ENCODE results near the gene SF3B1. TPM values are rescaled to one million over a fixed set of nuclear protein-coding genes. Genes with fewer than 3 reads are reported as not detected.
"Not testable (repeated sequence)": the region's sequence is repeated elsewhere in the genome, so short reads cannot be mapped to it uniquely, and the experiment has no call there.

Gene SF3B1
- total RNA-seq, 2 experiments from 2014 or later, result 266 to 267 TPM

GRCh38 chr2:197453914-197454398, 19.1 kb upstream of the SF3B1 start:
- DNase-seq (no peak), ATAC-seq (no peak)
- Mint-ChIP-seq H3K36me3 (ENCODE audit: low read depth) (peaks cover 12% of the 10 kb centered on the region), H3K9me3 (ENCODE audit: insufficient read depth) (no peaks in the 10 kb centered on the region), H3K27me3 (ENCODE audit: low read depth) (no peaks in the 10 kb centered on the region), H3K4me1 (ENCODE audit: low read depth) (peaks cover 38% of the 10 kb centered on the region), H3K4me3 (peak overlapping the region; percentile 96), H3K27ac (peak overlapping the region; percentile 100)
- POLR2A ChIA-PET, result interaction anchor here (1.2 to 6.3 kb wide), 4 partner anchors 9 to 44 kb away, joined by 6 to 143 read pairs (median 20); partner anchors contain the start of genes HSPD1, HSPE1 and SF3B1
- CTCF ChIA-PET, result interaction anchor here (1.2 to 1.5 kb wide), 2 partner anchors 10 to 19 kb away, joined by 4 to 5 read pairs; partner anchors contain the start of gene SF3B1

GRCh38 chr2:197453123-197453913, 18.5 kb upstream of the SF3B1 start, which contains the start of gene COQ10B:
Gene COQ10B (plus strand): TSS chr2:197453552. CDS start chr2:197453561, 9 bp downstream.
- Mint-ChIP-seq H3K9me3 (ENCODE audit: insufficient read depth) (no peaks in the 10 kb centered on the region), H3K27ac (peak within 1 kb of the TSS; percentile 100), H3K27me3 (ENCODE audit: low read depth) (no peaks in the 10 kb centered on the region), H3K36me3 (ENCODE audit: low read depth) (peaks cover 12% of the 10 kb centered on the region), H3K4me1 (ENCODE audit: low read depth) (peaks cover 37% of the 10 kb centered on the region), H3K4me3 (peak within 1 kb of the TSS; percentile 96)
- ChIA-PET CTCF (interaction anchor here (0.7 to 1.5 kb wide), 7 partner anchors 10 to 340 kb away, joined by 3 to 6 read pairs (median 4); partner anchors contain the start of gene SF3B1), POLR2A (interaction anchor here (0.6 to 6.3 kb wide), 17 partner anchors 9 to 1690 kb away, joined by 3 to 143 read pairs (median 4); partner anchors contain the start of genes GTF3C3, HSPD1, HSPE1 and SF3B1)
- DNase-seq (peak; percentile 99), ATAC-seq (peak; percentile 95)

GRCh38 chr2:197452754-197453122, 17.9 kb upstream of the SF3B1 start:
- DNase-seq (no peak), ATAC-seq (no peak)
- CTCF ChIA-PET, result interaction anchor here (0.7 to 1.5 kb wide), 6 partner anchors 10 to 313 kb away, joined by 3 to 6 read pairs (median 4); partner anchors contain the start of gene SF3B1
- Mint-ChIP-seq H3K27me3 (ENCODE audit: low read depth) (no peaks in the 10 kb centered on the region), H3K27ac (peak overlapping the region; percentile 100), H3K4me1 (ENCODE audit: low read depth) (peaks cover 33% of the 10 kb centered on the region), H3K36me3 (ENCODE audit: low read depth) (peaks cover 12% of the 10 kb centered on the region), H3K9me3 (ENCODE audit: insufficient read depth) (no peaks in the 10 kb centered on the region), H3K4me3 (peak overlapping the region; percentile 96)
- POLR2A ChIA-PET, result interaction anchor here (0.6 to 6.3 kb wide), 16 partner anchors 8 to 824 kb away, joined by 3 to 143 read pairs (median 4); partner anchors contain the start of genes GTF3C3, HSPD1, HSPE1 and SF3B1

GRCh38 chr2:197450935-197451358, 16.1 kb upstream of the SF3B1 start:
- not testable (repeated sequence) for H3K27ac Mint-ChIP-seq

GRCh38 chr2:197450465-197450864, 15.6 kb upstream of the SF3B1 start:
- no peak overlapping the region for H3K27ac Mint-ChIP-seq
- POLR2A ChIA-PET, result interaction anchor here (0.6 to 6.3 kb wide), 5 partner anchors 7 to 65 kb away, joined by 3 to 143 read pairs (median 5); partner anchors contain the start of genes HSPD1, HSPE1, MOB4 and SF3B1
- H3K4me1 Mint-ChIP-seq (ENCODE audit: low read depth), result peaks cover 23% of the 10 kb centered on the region
- H3K4me3 Mint-ChIP-seq, result no peak overlapping the region
- CTCF ChIA-PET, result interaction anchor here (1.0 to 2.1 kb wide), 2 partner anchors 10 to 14 kb away, joined by 3 to 9 read pairs; no protein-coding TSS in a partner anchor
- H3K36me3 Mint-ChIP-seq (ENCODE audit: low read depth), result peaks cover 4% of the 10 kb centered on the region
- DNase-seq, result no peak
- no peak for ATAC-seq
- H3K9me3 Mint-ChIP-seq (ENCODE audit: insufficient read depth), result no peaks in the 10 kb centered on the region
- H3K27me3 Mint-ChIP-seq (ENCODE audit: low read depth), result no peaks in the 10 kb centered on the region

More at GRCh38 chr2:197450935-197451358, 16.1 kb upstream of the SF3B1 start:
- H3K4me3 Mint-ChIP-seq; H3K27me3 Mint-ChIP-seq (ENCODE audit: low read depth); ATAC-seq; DNase-seq; H3K9me3 Mint-ChIP-seq (ENCODE audit: insufficient read depth); H3K36me3 Mint-ChIP-seq (ENCODE audit: low read depth): not testable (repeated sequence)
- ChIA-PET CTCF (interaction anchor here (1.0 to 2.1 kb wide), 2 partner anchors 11 to 14 kb away, joined by 3 to 9 read pairs; no protein-coding TSS in a partner anchor), POLR2A (interaction anchor here (0.6 to 6.3 kb wide), 5 partner anchors 8 to 65 kb away, joined by 3 to 143 read pairs (median 5); partner anchors contain the start of genes HSPD1, HSPE1, MOB4 and SF3B1)
- H3K4me1 Mint-ChIP-seq (ENCODE audit: low read depth), result peaks cover 27% of the 10 kb centered on the region

GRCh38 chr2:197446844-197447243, 12.0 kb upstream of the SF3B1 start:
- no peak for DNase-seq
- CTCF ChIA-PET, result no interaction called here
- POLR2A ChIA-PET, result no interaction called here
- ATAC-seq, result no peak
- Mint-ChIP-seq H3K36me3 (ENCODE audit: low read depth) (no peaks in the 10 kb centered on the region), H3K4me1 (ENCODE audit: low read depth) (peaks cover 9% of the 10 kb centered on the region), H3K27me3 (ENCODE audit: low read depth) (no peaks in the 10 kb centered on the region), H3K4me3 (no peak overlapping the region), H3K9me3 (ENCODE audit: insufficient read depth) (no peaks in the 10 kb centered on the region), H3K27ac (no peak overlapping the region)

GRCh38 chr2:197445746-197446145, 10.9 kb upstream of the SF3B1 start:
- Mint-ChIP-seq H3K9me3 (ENCODE audit: insufficient read depth) (no peaks in the 10 kb centered on the region), H3K27me3 (ENCODE audit: low read depth) (no peaks in the 10 kb centered on the region), H3K4me3 (no peak overlapping the region), H3K27ac (no peak overlapping the region), H3K4me1 (ENCODE audit: low read depth) (no peaks in the 10 kb centered on the region), H3K36me3 (ENCODE audit: low read depth) (no peaks in the 10 kb centered on the region)
- no peak for DNase-seq
- CTCF ChIA-PET, result no interaction called here
- POLR2A ChIA-PET, result no interaction called here
- no peak for ATAC-seq

- DNase-seq (no peak), ATAC-seq (no peak)
- no peaks in the 10 kb centered on the region for H3K9me3 Mint-ChIP-seq (ENCODE audit: insufficient read depth)
- H3K4me3 Mint-ChIP-seq, result no peak overlapping the region
- H3K27ac Mint-ChIP-seq, result no peak overlapping the region
- no peaks in the 10 kb centered on the region for H3K27me3 Mint-ChIP-seq (ENCODE audit: low read depth)
- H3K36me3 Mint-ChIP-seq (ENCODE audit: low read depth), result no peaks in the 10 kb centered on the region
- ChIA-PET CTCF (interaction anchor here (1.5 kb wide), 1 partner anchor 10 kb away, joined by 5 read pairs; no protein-coding TSS in a partner anchor), POLR2A (interaction anchor here (1.1 to 1.6 kb wide), 2 partner anchors 8 to 10 kb away, joined by 3 to 8 read pairs; no protein-coding TSS in a partner anchor)
- H3K4me1 Mint-ChIP-seq (ENCODE audit: low read depth), result no peaks in the 10 kb centered on the region
Measured at GRCh38 chr2:197442857-197443256, 8.0 kb upstream of the SF3B1 start.

- ChIA-PET POLR2A (interaction anchor here (0.8 to 9.4 kb wide), 3 partner anchors 14 to 62 kb away, joined by 3 to 143 read pairs (median 4); partner anchors contain the start of genes COQ10B, HSPD1 and HSPE1), CTCF (interaction anchor here (2.2 kb wide), 1 partner anchor 13 kb away, joined by 9 read pairs; no protein-coding TSS in a partner anchor)
- Mint-ChIP-seq H3K27ac (no peak overlapping the region), H3K4me1 (ENCODE audit: low read depth) (peaks cover 25% of the 10 kb centered on the region), H3K36me3 (ENCODE audit: low read depth) (peaks cover 19% of the 10 kb centered on the region), H3K9me3 (ENCODE audit: insufficient read depth) (no peaks in the 10 kb centered on the region), H3K27me3 (ENCODE audit: low read depth) (no peaks in the 10 kb centered on the region), H3K4me3 (no peak overlapping the region)
- ATAC-seq, result no peak
- no peak for DNase-seq
Measured at GRCh38 chr2:197437380-197437779, 2.6 kb upstream of the SF3B1 start.

GRCh38 chr2:197435598-197436420, 981 bp upstream of the SF3B1 start:
- DNase-seq (no peak), ATAC-seq (peak; percentile 1)
- Mint-ChIP-seq H3K9me3 (ENCODE audit: insufficient read depth) (no peaks in the 10 kb centered on the region), H3K4me1 (ENCODE audit: low read depth) (peaks cover 40% of the 10 kb centered on the region), H3K27ac (peak overlapping the region; percentile 100), H3K36me3 (ENCODE audit: low read depth) (peaks cover 30% of the 10 kb centered on the region), H3K4me3 (peak overlapping the region; percentile 87), H3K27me3 (ENCODE audit: low read depth) (no peaks in the 10 kb centered on the region)
- CTCF ChIA-PET, result interaction anchor here (2.2 kb wide), 1 partner anchor 15 kb away, joined by 9 read pairs; no protein-coding TSS in a partner anchor
- POLR2A ChIA-PET, result interaction anchor here (1.0 to 9.4 kb wide), 12 partner anchors 9 to 1144 kb away, joined by 3 to 143 read pairs (median 6); partner anchors contain the start of genes COQ10B, HSPD1, HSPE1 and MARS2
